ENCODE results near the gene TGFBI.

TGFBI gene

DNA sequence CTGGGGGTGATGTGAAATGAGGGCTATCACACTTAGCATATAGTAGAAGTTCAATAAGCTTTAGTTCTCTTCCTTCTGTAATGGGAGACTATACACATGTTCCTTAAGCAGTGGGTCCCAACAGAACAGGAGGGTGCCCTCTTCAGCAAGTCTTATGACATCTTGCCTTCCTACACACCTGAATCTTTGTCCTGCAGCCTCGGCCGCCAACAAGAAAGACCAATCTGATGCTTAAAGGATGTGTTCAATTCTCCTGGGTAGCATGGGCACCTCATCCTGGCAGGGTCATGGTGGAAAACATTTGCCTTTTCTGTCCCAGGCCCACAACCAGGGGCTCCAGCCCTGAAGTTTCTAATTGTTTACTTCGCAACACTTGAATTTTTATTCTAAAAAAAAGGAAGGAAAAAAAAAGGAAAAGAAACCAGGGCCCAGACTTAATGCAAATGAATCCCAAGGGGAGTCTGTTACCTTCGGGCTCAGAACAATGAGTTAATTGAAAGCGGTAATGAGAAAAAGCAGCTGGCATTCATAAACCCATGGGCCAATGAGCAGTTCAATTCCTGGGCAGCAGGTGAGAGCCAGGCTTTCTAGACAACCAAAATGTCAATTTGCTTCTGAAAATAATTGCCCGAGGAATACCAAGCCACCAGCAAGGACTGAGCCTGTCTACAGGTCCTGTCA is 77.7 kb downstream of the TGFBI start:
- no peaks in the 10 kb centered on the region for H3K4me1 Mint-ChIP-seq
- peaks cover 11% of the 10 kb centered on the region for H3K27me3 Mint-ChIP-seq
- no peak overlapping the region for H3K27ac Mint-ChIP-seq (ENCODE audit: low read depth)

DNA sequence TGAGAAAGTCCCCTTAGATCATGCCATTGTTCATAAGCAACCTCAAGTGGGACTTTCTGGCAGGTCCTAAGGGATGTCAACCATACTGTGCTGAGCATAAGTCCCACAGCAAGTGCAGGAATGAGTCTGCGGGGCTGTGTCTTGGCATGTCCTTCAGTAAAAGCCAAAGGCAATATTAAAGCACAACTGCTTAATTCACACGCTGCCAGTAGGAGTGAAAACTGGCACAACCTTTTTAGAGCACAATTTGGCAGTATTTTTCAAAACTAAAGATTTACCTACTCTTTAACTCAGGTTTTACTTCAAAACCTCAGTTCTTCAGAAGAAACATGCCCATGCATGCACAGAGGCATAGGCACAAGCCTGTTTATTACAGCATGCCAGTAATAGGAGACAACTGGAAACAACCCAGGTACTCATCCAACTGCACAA is 79.4 kb downstream of the TGFBI start:
- no peaks in the 10 kb centered on the region for H3K4me1 Mint-ChIP-seq
- no peak overlapping the region for H3K27ac Mint-ChIP-seq (ENCODE audit: low read depth)
- H3K9me3 Mint-ChIP-seq = no peaks in the 10 kb centered on the region
- H3K4me3 Mint-ChIP-seq = no peak overlapping the region
- ATAC-seq (replicated peaks; ENCODE audit: extremely low read depth, poor library complexity, severe bottlenecking) = no peak
- peaks cover 24% of the 10 kb centered on the region for H3K27me3 Mint-ChIP-seq
- no peaks in the 10 kb centered on the region for H3K36me3 Mint-ChIP-seq (ENCODE audit: insufficient read depth)
- no peak for DNase-seq (ENCODE audit: low spot score in 2 of 2)

More for the DNA sequence above, 77.7 kb downstream of the TGFBI start:
- Mint-ChIP-seq H3K9me3 (no peaks in the 10 kb centered on the region), H3K36me3 (ENCODE audit: insufficient read depth) (no peaks in the 10 kb centered on the region), H3K4me3 (no peak overlapping the region)
- ATAC-seq (replicated peaks; ENCODE audit: extremely low read depth, poor library complexity, severe bottlenecking) = no peak
- no peak for DNase-seq (ENCODE audit: low spot score in 2 of 2)

DNA sequence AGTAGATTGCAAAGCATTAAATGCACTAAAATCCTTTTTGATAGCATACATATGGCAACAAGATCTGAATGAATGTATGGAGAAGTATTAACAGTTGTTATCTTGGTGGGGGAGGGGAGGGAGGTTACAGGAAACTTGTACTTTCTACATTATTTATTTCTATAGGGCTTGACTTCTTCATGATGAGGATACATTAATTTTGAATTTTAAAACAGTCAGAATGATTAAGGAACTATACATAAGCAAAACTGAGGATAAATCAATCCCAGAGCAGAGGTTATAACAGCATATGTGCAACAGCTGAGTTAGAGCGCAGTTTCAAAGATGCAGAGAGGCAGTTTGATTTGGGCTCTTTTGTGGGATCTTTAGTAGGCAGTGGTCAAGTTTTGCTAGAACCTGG is 80.0 kb downstream of the TGFBI start:
- ATAC-seq (replicated peaks; ENCODE audit: extremely low read depth, poor library complexity, severe bottlenecking) = no peak
- H3K9me3 Mint-ChIP-seq = no peaks in the 10 kb centered on the region
- no peak overlapping the region for H3K27ac Mint-ChIP-seq (ENCODE audit: low read depth)
- H3K27me3 Mint-ChIP-seq = peaks cover 26% of the 10 kb centered on the region
- no peaks in the 10 kb centered on the region for H3K4me1 Mint-ChIP-seq
- no peaks in the 10 kb centered on the region for H3K36me3 Mint-ChIP-seq (ENCODE audit: insufficient read depth)
- H3K4me3 Mint-ChIP-seq = no peak overlapping the region
- DNase-seq (ENCODE audit: low spot score in 2 of 2) = no peak

DNA sequence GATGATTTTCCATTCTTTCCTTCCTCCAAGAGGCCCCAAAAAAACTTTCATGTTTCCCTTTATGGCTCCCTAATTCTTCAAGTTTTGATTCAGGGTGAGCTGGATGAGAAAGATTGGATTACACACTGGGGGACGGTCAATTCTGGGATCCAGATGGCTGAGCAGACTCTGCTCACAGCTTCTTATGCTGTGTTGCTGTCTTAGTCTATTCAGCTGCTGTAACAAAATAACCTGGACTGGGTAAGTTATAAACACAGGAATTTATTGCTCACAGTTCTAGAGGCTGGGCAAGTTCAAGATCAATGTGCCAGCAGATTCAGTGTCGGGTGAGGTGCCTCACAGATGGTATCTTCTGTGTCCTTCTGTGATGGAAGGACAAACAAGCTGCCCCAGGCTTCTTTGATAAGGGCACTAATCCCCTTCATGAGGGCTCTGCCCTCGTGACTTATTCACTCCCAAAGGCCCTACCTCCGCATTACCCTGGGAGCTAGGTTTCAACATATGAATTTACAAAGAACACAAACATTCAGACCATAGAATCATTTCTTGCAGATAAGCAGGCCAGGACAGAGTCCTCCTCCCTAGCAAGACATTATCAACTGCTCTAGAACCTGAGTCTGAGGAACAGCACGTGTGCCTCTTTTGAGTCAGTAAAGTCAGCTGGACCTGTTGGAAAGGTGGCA is 80.8 kb downstream of the TGFBI start:
- H3K4me3 Mint-ChIP-seq = no peak overlapping the region
- no peaks in the 10 kb centered on the region for H3K36me3 Mint-ChIP-seq (ENCODE audit: insufficient read depth)
- no peaks in the 10 kb centered on the region for H3K9me3 Mint-ChIP-seq
- H3K27me3 Mint-ChIP-seq = peaks cover 21% of the 10 kb centered on the region
- no peak overlapping the region for H3K27ac Mint-ChIP-seq (ENCODE audit: low read depth)
- no peaks in the 10 kb centered on the region for H3K4me1 Mint-ChIP-seq
- ATAC-seq (replicated peaks; ENCODE audit: extremely low read depth, poor library complexity, severe bottlenecking) = no peak
- no peak for DNase-seq (ENCODE audit: low spot score in 2 of 2)
